Stimulated activated CD8-positive, alpha-beta memory T cell treated with anti-CD3 and anti-CD28 coated beads, Interleukin-7, amount 100 ng/mL, for 24 hours (primary cell): ENCODE measurements around the gene OAT.

ENCODE experiments used
- DNase-seq: peaks from one replicate; pipeline ENCODE4 v3.0.0-alpha.2; 2020; ENCODE audit warnings: low read depth

The OAT gene

DNA sequence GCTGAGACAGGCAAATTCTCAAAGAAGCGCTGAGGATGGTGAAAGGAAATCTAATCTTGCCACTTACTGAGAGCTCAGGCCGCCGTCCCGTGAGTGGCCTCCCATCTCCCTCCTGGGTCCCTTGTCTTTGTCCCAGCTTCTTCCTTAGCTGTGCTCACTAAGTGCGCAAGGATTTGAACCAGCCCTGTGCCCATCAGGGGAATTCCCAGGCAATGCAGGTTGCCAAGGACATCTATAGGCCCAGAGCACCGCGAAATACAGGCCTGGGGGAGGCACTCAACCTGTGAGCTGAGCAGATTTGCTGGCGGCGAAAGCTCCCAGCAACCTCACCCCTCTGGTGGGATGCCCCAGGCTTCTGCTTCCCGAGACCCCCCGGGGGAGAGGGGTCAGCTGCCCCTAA lies 64.8 kb downstream of the OAT start:
- no peak for DNase-seq

- no peak for DNase-seq
Measured at GRCh38 chr10:124353091-124353815, 65.5 kb downstream of the OAT start.

GRCh38 chr10:124351481-124352220 lies 67.1 kb downstream of the OAT start:
- DNase-seq = no peak

DNA sequence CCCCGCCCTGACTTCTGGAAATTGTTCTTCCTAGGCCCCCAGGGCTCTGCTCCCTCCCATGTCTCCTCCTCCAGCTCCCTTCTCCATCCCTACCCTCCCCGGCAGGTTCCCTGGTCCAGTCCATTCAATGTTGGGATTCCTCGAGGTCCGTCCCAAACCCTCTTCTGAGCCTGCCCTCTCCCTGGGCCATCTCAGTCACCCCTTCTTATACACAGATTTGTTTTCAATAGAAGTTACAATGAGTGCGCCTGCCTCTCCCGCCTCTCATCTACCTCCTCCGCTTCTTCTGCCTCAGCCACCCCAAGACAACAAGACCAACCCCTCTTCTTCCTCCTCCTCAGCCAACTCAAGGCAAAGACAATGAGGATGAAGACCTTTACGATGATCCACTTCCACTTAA lies 67.9 kb downstream of the OAT start:
- DNase-seq = no peak

DNA sequence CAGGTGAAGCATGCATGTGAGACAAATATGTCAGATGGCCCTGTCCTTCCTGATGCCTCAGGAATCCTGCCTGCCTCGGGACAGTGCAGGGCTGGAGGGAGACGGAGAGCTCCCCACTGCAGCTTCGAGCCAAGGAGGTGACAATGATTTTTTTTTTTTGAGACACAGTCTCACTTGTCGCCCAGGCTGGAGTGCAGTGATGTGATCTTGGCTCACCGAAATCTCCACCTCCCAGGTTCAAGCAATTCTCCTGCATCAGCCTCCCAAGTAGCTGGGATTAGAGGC lies 68.8 kb downstream of the OAT start:
- DNase-seq = no peak

GRCh38 chr10:124349231-124349995 lies 69.3 kb downstream of the OAT start:
- DNase-seq = no peak

DNA sequence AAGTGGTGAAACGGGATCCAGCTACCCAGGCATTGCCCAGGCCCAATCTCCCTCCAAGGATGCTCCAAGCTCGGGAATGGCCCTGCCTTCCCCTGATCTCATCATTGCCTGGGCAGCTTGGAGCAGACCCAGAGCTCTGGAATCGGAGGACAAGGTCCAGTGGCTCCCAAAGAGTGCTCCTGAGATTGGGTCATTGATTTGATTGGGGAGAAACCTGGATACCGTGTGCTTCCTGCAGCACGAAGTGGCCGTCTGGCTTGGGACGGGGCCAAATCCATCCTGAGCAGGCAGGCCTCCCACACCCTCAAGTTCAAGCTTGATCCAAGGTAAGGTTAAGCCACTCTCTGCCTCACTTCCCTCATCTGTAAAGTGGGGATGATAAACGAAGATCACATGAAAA lies 69.9 kb downstream of the OAT start:
- no peak for DNase-seq

GRCh38 chr10:124347956-124348355 lies 70.8 kb downstream of the OAT start:
- no peak for DNase-seq
